ENCODE measurements around the gene SLC38A3.

Gene SLC38A3

DNA sequence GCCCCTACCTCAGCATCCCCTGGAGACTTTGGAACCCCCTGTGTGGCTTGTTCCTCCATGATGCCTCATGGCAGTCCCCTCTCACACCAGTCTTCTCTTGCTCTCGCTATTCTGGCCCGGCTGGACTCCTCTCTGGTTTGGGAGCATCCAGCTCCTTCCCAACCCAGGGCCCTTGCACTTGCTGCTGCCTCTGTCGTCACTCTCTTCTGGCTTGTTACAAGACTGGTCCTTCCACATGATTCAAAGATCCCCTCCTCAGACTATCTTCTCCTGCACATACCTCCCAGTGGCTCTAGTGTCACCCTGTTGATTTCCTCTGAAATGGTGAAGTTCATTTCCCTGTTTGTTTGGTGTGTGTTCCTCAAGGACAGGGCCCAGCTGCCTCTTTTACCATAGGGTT is 24.4 kb downstream of the SLC38A3 start:
- Histone ChIP-seq H3K4me3 (ENCODE audit: low read depth in 1 of 2, low read length in 1 of 2) (peak overlapping the region in 1 of 2 experiments; percentile 46), H3K36me3 (no peaks in the 10 kb centered on the region), H3K27ac (peak overlapping the region; percentile 97), H3K4me1 (ENCODE audit: control insufficient read depth in 1 of 2, insufficient read depth in 1 of 2, low read depth in 1 of 2, low read length in 1 of 2) (peaks cover 63% of the 10 kb centered on the region in 2 experiments), H3K27me3 (peaks cover 27% of the 10 kb centered on the region), H3K9me3 (no peaks in the 10 kb centered on the region)
- TF ChIP-seq, protein P1, sequence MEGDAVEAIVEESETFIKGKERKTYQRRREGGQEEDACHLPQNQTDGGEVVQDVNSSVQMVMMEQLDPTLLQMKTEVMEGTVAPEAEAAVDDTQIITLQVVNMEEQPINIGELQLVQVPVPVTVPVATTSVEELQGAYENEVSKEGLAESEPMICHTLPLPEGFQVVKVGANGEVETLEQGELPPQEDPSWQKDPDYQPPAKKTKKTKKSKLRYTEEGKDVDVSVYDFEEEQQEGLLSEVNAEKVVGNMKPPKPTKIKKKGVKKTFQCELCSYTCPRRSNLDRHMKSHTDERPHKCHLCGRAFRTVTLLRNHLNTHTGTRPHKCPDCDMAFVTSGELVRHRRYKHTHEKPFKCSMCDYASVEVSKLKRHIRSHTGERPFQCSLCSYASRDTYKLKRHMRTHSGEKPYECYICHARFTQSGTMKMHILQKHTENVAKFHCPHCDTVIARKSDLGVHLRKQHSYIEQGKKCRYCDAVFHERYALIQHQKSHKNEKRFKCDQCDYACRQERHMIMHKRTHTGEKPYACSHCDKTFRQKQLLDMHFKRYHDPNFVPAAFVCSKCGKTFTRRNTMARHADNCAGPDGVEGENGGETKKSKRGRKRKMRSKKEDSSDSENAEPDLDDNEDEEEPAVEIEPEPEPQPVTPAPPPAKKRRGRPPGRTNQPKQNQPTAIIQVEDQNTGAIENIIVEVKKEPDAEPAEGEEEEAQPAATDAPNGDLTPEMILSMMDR (IDR thresholded peaks at IDR 0.05), result no peak

DNA sequence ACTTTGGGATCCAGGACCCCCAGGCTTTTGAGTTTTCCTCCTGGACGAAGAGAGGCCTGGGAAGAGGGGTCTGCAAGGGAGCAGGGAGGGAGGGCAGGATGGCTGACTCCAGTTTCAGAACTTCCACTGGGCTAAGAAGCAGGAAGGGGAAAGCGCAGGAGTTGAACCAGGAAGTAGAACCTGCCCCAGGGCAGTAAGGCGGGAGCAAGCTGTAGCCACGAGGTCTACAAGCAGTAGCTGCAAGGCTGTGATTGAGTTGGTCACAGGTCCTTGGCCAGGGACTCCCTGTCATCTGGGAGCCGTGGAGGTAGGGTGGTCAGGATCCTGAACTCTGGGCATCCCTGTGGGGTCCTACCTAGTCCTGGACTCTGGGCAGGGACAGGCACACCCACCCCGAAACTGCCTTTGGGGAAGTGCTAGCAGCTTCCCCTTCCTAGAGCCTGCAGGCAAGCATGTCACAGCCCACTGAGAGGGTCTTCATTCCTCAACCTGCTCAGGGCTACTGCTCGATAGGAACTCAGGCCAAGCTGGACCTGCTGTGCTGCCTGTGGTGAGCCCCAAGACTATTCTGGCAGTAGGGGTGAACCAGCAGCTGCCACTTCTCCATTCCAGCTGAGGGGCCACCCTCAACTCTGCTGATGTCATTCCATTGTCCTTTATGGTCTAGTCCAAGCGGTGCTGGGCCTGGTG is 25.2 kb downstream of the SLC38A3 start:
- H3K4me1 ChIP-seq (ENCODE audit: control insufficient read depth in 1 of 2, insufficient read depth in 1 of 2, low read depth in 1 of 2, low read length in 1 of 2), result peaks cover 70 to 71% of the 10 kb centered on the region in 2 experiments
- TF ChIP-seq, protein P1 (IDR thresholded peaks at IDR 0.05), result no peak

DNA sequence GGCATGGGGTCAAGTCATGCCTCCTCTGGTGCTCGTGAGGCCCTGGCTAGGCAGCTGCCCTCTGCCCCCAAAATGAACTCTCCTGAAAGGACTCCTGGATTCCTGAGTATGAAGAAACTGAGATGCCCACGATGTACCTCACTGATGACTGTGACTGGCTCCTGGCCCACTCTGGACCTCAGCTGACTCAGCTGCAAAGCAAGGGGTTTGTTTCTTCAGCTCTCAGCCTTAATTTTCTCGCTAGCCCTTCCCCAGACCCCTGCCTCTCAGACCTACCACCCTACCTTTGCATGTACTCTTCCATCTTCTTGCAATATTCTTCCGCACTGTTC is 25.7 kb downstream of the SLC38A3 start:
- Histone ChIP-seq H3K36me3 (no peaks in the 10 kb centered on the region), H3K4me1 (ENCODE audit: control insufficient read depth in 1 of 2, insufficient read depth in 1 of 2, low read depth in 1 of 2, low read length in 1 of 2) (peaks cover 75% of the 10 kb centered on the region in 2 experiments), H3K27me3 (peaks cover 14% of the 10 kb centered on the region), H3K9me3 (no peaks in the 10 kb centered on the region), H3K4me3 (ENCODE audit: low read depth in 1 of 2, low read length in 1 of 2) (peak overlapping the region; percentile 38 to 46), H3K27ac (peak overlapping the region; percentile 97)
- TF ChIP-seq, protein P1 (IDR thresholded peaks at IDR 0.05), result no peak

More for the DNA sequence above, 25.2 kb downstream of the SLC38A3 start:
- Histone ChIP-seq H3K4me3 (ENCODE audit: low read depth in 1 of 2, low read length in 1 of 2) (peak overlapping the region; percentile 38 to 46), H3K36me3 (no peaks in the 10 kb centered on the region), H3K27me3 (peaks cover 19% of the 10 kb centered on the region), H3K9me3 (no peaks in the 10 kb centered on the region), H3K27ac (peak overlapping the region; percentile 97)

DNA sequence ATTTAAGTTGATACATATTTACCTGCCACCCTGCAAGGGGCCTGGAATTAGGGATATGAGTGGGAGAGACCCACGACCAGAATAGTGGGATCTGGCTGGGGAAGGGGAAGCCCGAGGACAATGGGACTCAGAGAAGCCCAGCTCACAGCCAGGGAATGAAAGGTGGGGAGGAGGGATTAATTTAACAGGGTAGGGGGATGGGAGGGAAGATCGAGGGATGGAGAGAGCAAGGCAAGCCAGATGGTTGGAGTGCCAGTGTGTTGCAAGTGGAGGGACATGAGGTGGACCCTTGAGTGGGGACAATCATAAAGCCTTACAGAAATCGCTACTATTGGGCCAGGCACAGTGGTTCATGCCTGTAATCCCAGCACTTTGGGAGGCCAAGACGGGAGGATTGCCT is 26.5 kb downstream of the SLC38A3 start:
- Histone ChIP-seq H3K27me3 (peaks cover 6% of the 10 kb centered on the region), H3K4me1 (ENCODE audit: control insufficient read depth in 1 of 2, insufficient read depth in 1 of 2, low read depth in 1 of 2, low read length in 1 of 2) (peaks cover 67 to 68% of the 10 kb centered on the region in 2 experiments), H3K4me3 (ENCODE audit: low read depth in 1 of 2, low read length in 1 of 2) (no peak overlapping the region), H3K36me3 (no peaks in the 10 kb centered on the region), H3K27ac (no peak overlapping the region), H3K9me3 (no peaks in the 10 kb centered on the region)
- TF ChIP-seq, protein P1 (IDR thresholded peaks at IDR 0.05), result no peak

DNA sequence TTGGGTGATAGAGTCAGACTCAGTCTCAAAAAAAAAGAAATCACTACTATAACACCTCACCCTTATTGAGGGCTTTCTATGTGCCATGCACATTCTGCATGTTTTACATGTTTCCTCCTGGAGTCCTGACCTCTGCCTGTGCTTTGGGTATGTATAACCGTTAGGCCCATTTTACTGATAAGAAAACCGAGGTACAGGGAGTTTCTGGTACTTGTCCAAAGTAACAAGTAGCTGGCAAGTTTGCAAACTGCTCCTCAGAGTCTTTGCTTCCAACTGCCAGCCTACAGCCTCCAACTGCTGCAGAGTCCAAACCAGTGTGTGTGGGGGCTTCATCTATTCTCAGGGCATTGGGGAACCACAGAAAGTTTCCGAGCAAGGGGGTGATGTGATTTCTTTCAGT is 27.2 kb downstream of the SLC38A3 start:
- TF ChIP-seq, protein P1 (IDR thresholded peaks at IDR 0.05), result no peak
- Histone ChIP-seq H3K27me3 (no peaks in the 10 kb centered on the region), H3K4me1 (ENCODE audit: control insufficient read depth in 1 of 2, insufficient read depth in 1 of 2, low read depth in 1 of 2, low read length in 1 of 2) (peaks cover 61% of the 10 kb centered on the region in 2 experiments), H3K36me3 (no peaks in the 10 kb centered on the region), H3K27ac (no peak overlapping the region), H3K9me3 (no peaks in the 10 kb centered on the region), H3K4me3 (ENCODE audit: low read depth in 1 of 2, low read length in 1 of 2) (no peak overlapping the region)

Data from neutrophil (primary cell).